Eye (tissue), 1 donor: ENCODE measurements around the gene PNPLA3.
A peak's percentile ranks its signal among the peaks of the same experiment; 100 is the strongest.

Source experiments
- DNase-seq: peaks from one replicate; pipeline ENCODE4 v3.0.0-alpha.2; 2015

Gene PNPLA3

GRCh38 chr22:43995057-43995685 lies 71.6 kb downstream of the PNPLA3 start:
- no peak for DNase-seq

- DNase-seq = no peak
These were observed 72.2 kb downstream of the PNPLA3 start for GRCh38 chr22:43995798-43996169.

- DNase-seq = peak; percentile 56
These were observed 72.8 kb downstream of the PNPLA3 start for GRCh38 chr22:43996170-43996980.

GRCh38 chr22:43996981-43997265 lies 73.3 kb downstream of the PNPLA3 start:
- peak; percentile 37 for DNase-seq
